SJCRH30 (cell line): ENCODE measurements around the gene S100A7. TPM values are rescaled to one million over a fixed set of nuclear protein-coding genes. Genes with fewer than 3 reads are reported as not detected.
A peak's percentile ranks its signal among the peaks of the same experiment; 100 is the strongest.
"Not testable (repeated sequence)": the region's sequence is repeated elsewhere in the genome, so short reads cannot be mapped to it uniquely, and the experiment has no call there.

Experiments used
- DNase-seq, 2 experiments: peaks; one replicate each; pipeline ENCODE4 v3.0.0-alpha.2; 2015 to 2020
- H3K27ac ChIP-seq: fragments of 250-450 bp; sonication (Bioruptor Pico); 2 replicates; pipeline ENCODE4 v1.5.1; 2020; ENCODE audit warnings: mild to moderate bottlenecking, moderate library complexity
- H3K27me3 ChIP-seq: fragments of 250-450 bp; sonication (Bioruptor Pico); 2 replicates; pipeline ENCODE4 v1.5.1; 2020; ENCODE audit warnings: mild to moderate bottlenecking, moderate library complexity
- H3K36me3 ChIP-seq: fragments of 250-450 bp; sonication (Bioruptor Pico); 2 replicates; pipeline ENCODE4 v1.5.1; 2020; ENCODE audit warnings: mild to moderate bottlenecking, moderate library complexity
- H3K4me1 ChIP-seq: fragments of 250-450 bp; sonication (Bioruptor Pico); 2 replicates; pipeline ENCODE4 v1.5.1; 2020; ENCODE audit warnings: mild to moderate bottlenecking, moderate library complexity
- H3K4me3 ChIP-seq: fragments of 250-450 bp; sonication (Bioruptor Pico); 2 replicates; pipeline ENCODE4 v1.5.1; 2020; ENCODE audit warnings: mild to moderate bottlenecking, moderate library complexity
- H3K9me3 ChIP-seq: fragments of 250-450 bp; sonication (Bioruptor Pico); replicated peaks from 2 replicates; pipeline ENCODE4 v1.5.1; 2020; ENCODE audit warnings: mild to moderate bottlenecking, moderate library complexity
- total RNA-seq: library from RNA; depleted of rRNA; stranded (reverse); fragments of >200 nt; shearing (Covaris generic); gene quantifications from 2 replicates; pipeline ENCODE4 v1.2.3, GENCODE V29; 2014

S100A7 gene
- total RNA-seq, 1 experiment from 2014 or later, result not detected

- Histone ChIP-seq H3K36me3 (no peaks in the 10 kb centered on the region), H3K27me3 (no peaks in the 10 kb centered on the region), H3K9me3 (no peaks in the 10 kb centered on the region), H3K4me3 (no peak overlapping the region), H3K4me1 (0 out of 2 replicates have a peak, but pooled peaks cover 8% of the 10 kb centered on the region), H3K27ac (no peak overlapping the region)
- no peak for DNase-seq
These were observed 27.3 kb upstream of the S100A7 start for GRCh38 chr1:153487707-153488106.

GRCh38 chr1:153485863-153486262 is 25.4 kb upstream of the S100A7 start:
- Histone ChIP-seq H3K4me1 (0 out of 2 replicates have a peak, but pooled peaks cover 5% of the 10 kb centered on the region), H3K9me3 (no peaks in the 10 kb centered on the region), H3K36me3 (no peaks in the 10 kb centered on the region), H3K4me3 (no peak overlapping the region), H3K27ac (no peak overlapping the region), H3K27me3 (no peaks in the 10 kb centered on the region)
- DNase-seq, result no peak

- no peaks in the 10 kb centered on the region for H3K9me3 ChIP-seq
- no peaks in the 10 kb centered on the region for H3K27me3 ChIP-seq
- H3K36me3 ChIP-seq, result no peaks in the 10 kb centered on the region
- H3K27ac ChIP-seq, result no peak overlapping the region
- H3K4me1 ChIP-seq, result no peaks in the 10 kb centered on the region
- DNase-seq, result no peak
- H3K4me3 ChIP-seq, result no peak overlapping the region
These were observed 23.3 kb upstream of the S100A7 start for GRCh38 chr1:153483776-153484175.

- DNase-seq, result no peak
- Histone ChIP-seq H3K27ac (no peak overlapping the region), H3K4me3 (no peak overlapping the region), H3K27me3 (no peaks in the 10 kb centered on the region), H3K4me1 (no peaks in the 10 kb centered on the region), H3K36me3 (no peaks in the 10 kb centered on the region), H3K9me3 (no peaks in the 10 kb centered on the region)
These were observed 20.7 kb upstream of the S100A7 start for GRCh38 chr1:153481124-153481523.

- Histone ChIP-seq H3K4me3 (no peak overlapping the region), H3K36me3 (no peaks in the 10 kb centered on the region), H3K4me1 (no peaks in the 10 kb centered on the region), H3K27me3 (no peaks in the 10 kb centered on the region), H3K9me3 (no peaks in the 10 kb centered on the region), H3K27ac (no peak overlapping the region)
- DNase-seq, result no peak
These were observed 18.5 kb upstream of the S100A7 start for GRCh38 chr1:153478692-153479618.

- H3K4me3 ChIP-seq, result no peak overlapping the region
- H3K36me3 ChIP-seq, result no peaks in the 10 kb centered on the region
- no peak for DNase-seq
- no peaks in the 10 kb centered on the region for H3K27me3 ChIP-seq
- no peak overlapping the region for H3K27ac ChIP-seq
- H3K9me3 ChIP-seq, result no peaks in the 10 kb centered on the region
- no peaks in the 10 kb centered on the region for H3K4me1 ChIP-seq
These were observed 17.7 kb upstream of the S100A7 start for GRCh38 chr1:153478047-153478691.

GRCh38 chr1:153476491-153477093 is 16.1 kb upstream of the S100A7 start:
- H3K4me1 ChIP-seq, result no peaks in the 10 kb centered on the region
- H3K4me3 ChIP-seq, result no peak overlapping the region
- H3K27ac ChIP-seq, result no peak overlapping the region
- no peak for DNase-seq
- no peaks in the 10 kb centered on the region for H3K9me3 ChIP-seq
- H3K27me3 ChIP-seq, result no peaks in the 10 kb centered on the region
- H3K36me3 ChIP-seq, result no peaks in the 10 kb centered on the region

- no peaks in the 10 kb centered on the region for H3K9me3 ChIP-seq
- H3K4me3 ChIP-seq, result no peak overlapping the region
- no peaks in the 10 kb centered on the region for H3K36me3 ChIP-seq
- no peaks in the 10 kb centered on the region for H3K27me3 ChIP-seq
- H3K27ac ChIP-seq, result no peak overlapping the region
- DNase-seq, result no peak
- no peaks in the 10 kb centered on the region for H3K4me1 ChIP-seq
These were observed 14.8 kb upstream of the S100A7 start for GRCh38 chr1:153475282-153475681.

GRCh38 chr1:153474347-153474746 is 13.9 kb upstream of the S100A7 start:
- H3K4me3 ChIP-seq, result no peak overlapping the region
- H3K9me3 ChIP-seq, result no peaks in the 10 kb centered on the region
- DNase-seq, result no peak
- no peaks in the 10 kb centered on the region for H3K27me3 ChIP-seq
- no peaks in the 10 kb centered on the region for H3K36me3 ChIP-seq
- no peaks in the 10 kb centered on the region for H3K4me1 ChIP-seq
- no peak overlapping the region for H3K27ac ChIP-seq

- DNase-seq, result no peak
- H3K27me3 ChIP-seq, result no peaks in the 10 kb centered on the region
- H3K27ac ChIP-seq, result no peak overlapping the region
- H3K4me1 ChIP-seq, result no peaks in the 10 kb centered on the region
- no peaks in the 10 kb centered on the region for H3K36me3 ChIP-seq
- H3K9me3 ChIP-seq, result no peaks in the 10 kb centered on the region
- H3K4me3 ChIP-seq, result no peak overlapping the region
These were observed 10.3 kb upstream of the S100A7 start for GRCh38 chr1:153470707-153471106.

GRCh38 chr1:153466908-153467307 is 6.5 kb upstream of the S100A7 start:
- Histone ChIP-seq H3K4me3 (no peak overlapping the region), H3K4me1 (no peaks in the 10 kb centered on the region), H3K27ac (no peak overlapping the region), H3K36me3 (no peaks in the 10 kb centered on the region), H3K9me3 (no peaks in the 10 kb centered on the region), H3K27me3 (no peaks in the 10 kb centered on the region)
- no peak for DNase-seq

- Histone ChIP-seq H3K9me3 (no peaks in the 10 kb centered on the region), H3K27ac (no peak overlapping the region), H3K27me3 (no peaks in the 10 kb centered on the region), H3K4me3 (no peak overlapping the region), H3K36me3 (no peaks in the 10 kb centered on the region), H3K4me1 (no peaks in the 10 kb centered on the region)
- peak; percentile 23 to 40 for DNase-seq
These were observed 5.6 kb upstream of the S100A7 start for GRCh38 chr1:153465811-153466636.

- not testable (repeated sequence) for H3K27me3 ChIP-seq, DNase-seq, H3K9me3 ChIP-seq, H3K36me3 ChIP-seq, H3K27ac ChIP-seq, H3K4me1 ChIP-seq, H3K4me3 ChIP-seq
These were observed 2.3 kb upstream of the S100A7 start for GRCh38 chr1:153462741-153463140.

GRCh38 chr1:153459655-153460054 is 796 bp downstream of the S100A7 start:
- Histone ChIP-seq H3K9me3 (no peaks in the 10 kb centered on the region), H3K27ac (no peak overlapping the region), H3K36me3 (no peaks in the 10 kb centered on the region), H3K4me3 (no peak overlapping the region), H3K4me1 (no peaks in the 10 kb centered on the region), H3K27me3 (no peaks in the 10 kb centered on the region)
- DNase-seq, result no peak
